Tibial nerve (tissue), 4 donors: ENCODE measurements around the gene SYT1. TPM values are rescaled to one million over a fixed set of nuclear protein-coding genes. Genes with fewer than 3 reads are reported as not detected.

Source experiments
- DNase-seq, 2 donors: peaks; one replicate each; pipeline ENCODE4 v3.0.0-alpha.2; 2019; ENCODE audit warnings: low spot score in 2 of 2
- H3K27ac ChIP-seq, 4 donors: fragments of 200-600 bp; sonication (generic) in 3 of 4; one replicate each; pipeline ENCODE4 v1.5.1; 2017 to 2019; ENCODE audit warnings: mild to moderate bottlenecking in 1 of 4
- H3K27me3 ChIP-seq, 2 donors: fragments of 200-600 bp; sonication (generic) in 1 of 2; one replicate each; pipeline versions ENCODE4 v1.5.1 to v1.6.0; 2017 to 2019
- H3K36me3 ChIP-seq, 3 donors: fragments of 200-600 bp; sonication (generic); one replicate each; pipeline ENCODE4 v1.5.1; 2018 to 2019
- H3K4me1 ChIP-seq, 4 donors: fragments of 200-600 bp; sonication (generic) in 3 of 4; one replicate each; pipeline ENCODE4 v1.5.1; 2017 to 2019
- H3K4me3 ChIP-seq, 4 donors: fragments of 200-600 bp; sonication (generic) in 3 of 4; one replicate each; pipeline ENCODE4 v1.5.1; 2017 to 2019; ENCODE audit warnings: mild to moderate bottlenecking in 1 of 4, moderate library complexity in 1 of 4
- H3K9me3 ChIP-seq, 4 donors: fragments of 200-600 bp; sonication (generic) in 3 of 4; one replicate each; pipeline ENCODE4 v1.5.1; 2017 to 2019
- CTCF ChIP-seq, 5 experiments: fragments of 200-600 bp in 3 of 5; fragments of 450-650 bp in 2 of 5; sonication (generic) in 3 of 5; IDR thresholded peaks; one replicate each; pipeline ENCODE4 v1.5.1; 2016 to 2019; ENCODE audit warnings: antibody characterized with exemption in 5 of 5, mild to moderate bottlenecking in 3 of 5, moderate library complexity in 2 of 5
- EP300 ChIP-seq, 2 donors: sonication (generic); formaldehyde crosslinking; IDR thresholded peaks; one replicate each; pipeline ENCODE4 v1.6.1; 2017; ENCODE audit warnings: antibody characterized with exemption in 2 of 2, mild to moderate bottlenecking in 1 of 2
- POLR2A ChIP-seq, 2 donors: fragments of 450-650 bp; IDR thresholded peaks; one replicate each; pipeline ENCODE4 v1.6.1; 2017; ENCODE audit warnings: antibody characterized with exemption in 2 of 2, mild to moderate bottlenecking in 2 of 2, moderate library complexity in 2 of 2
- WGBS, 2 donors: methylation state at CpG; one replicate each; pipeline ENCODE4 v1.1.5; 2018; 5-methylcytosine and 5-hydroxymethylcytosine counted together
- total RNA-seq, 4 donors: library from RNA; depleted of rRNA; stranded (reverse); fragments of >200 nt; gene quantifications; one replicate each; pipeline ENCODE4 v1.1.0, GENCODE V29; 2016

SYT1 gene
- total RNA-seq, 4 donors from 2014 or later = 1.8 to 10.3 (median 4.7) TPM

DNA sequence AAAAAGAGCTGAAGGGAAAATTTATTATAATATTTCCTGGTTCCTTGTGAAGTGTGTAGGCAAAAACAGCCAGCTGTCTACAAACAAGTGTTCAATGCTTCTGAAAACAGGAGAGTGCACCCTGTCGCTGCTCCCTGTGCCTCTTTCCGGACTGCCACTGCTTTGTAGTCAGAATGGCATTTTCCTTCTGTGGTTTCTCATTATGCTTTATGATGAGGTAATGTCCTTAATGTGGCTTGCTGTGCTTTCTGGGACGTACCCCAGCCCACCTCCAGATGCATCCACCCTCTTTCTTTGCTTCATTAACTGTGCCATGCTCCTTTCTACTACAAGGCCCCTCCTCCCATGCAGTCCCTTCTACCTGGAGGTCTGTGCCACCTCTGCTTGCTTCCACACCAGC, 148.1 kb downstream of the SYT1 start:
- DNase-seq = no peak
- H3K36me3 ChIP-seq = no peaks in the 10 kb centered on the region
- WGBS, 2 donors = 83% methylated on average over 3 of the region's 3 CpGs
- no peak overlapping the region for H3K27ac ChIP-seq
- no peaks in the 10 kb centered on the region for H3K4me1 ChIP-seq
- H3K9me3 ChIP-seq = peaks cover 0 to 1% (median 0%) of the 10 kb centered on the region in 4 donors
- TF ChIP-seq CTCF (IDR thresholded peaks at IDR 0.05) (no peak), POLR2A (IDR thresholded peaks at IDR 0.05) (no peak), EP300 (IDR thresholded peaks at IDR 0.05) (no peak)
- H3K27me3 ChIP-seq = no peaks in the 10 kb centered on the region
- no peak overlapping the region for H3K4me3 ChIP-seq

DNA sequence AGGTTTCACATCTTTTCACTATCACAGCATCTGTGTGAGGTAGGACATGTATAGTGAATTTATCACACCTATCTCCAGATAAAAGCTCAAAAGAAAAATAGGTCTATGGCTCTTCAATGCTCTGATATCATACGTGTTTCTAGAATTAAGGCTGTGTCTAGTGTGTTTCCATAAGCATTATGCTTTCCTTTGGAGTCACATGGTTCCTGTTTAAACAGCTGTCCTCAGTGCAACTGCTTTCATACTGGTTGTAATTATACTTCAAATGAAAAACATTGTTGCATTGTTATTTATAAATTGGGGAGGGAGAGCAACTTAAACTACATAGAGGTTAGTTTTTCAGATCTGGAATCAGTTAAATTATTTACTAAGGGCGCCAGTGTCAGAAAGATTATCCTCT, 151.6 kb downstream of the SYT1 start:
- peaks cover 0 to 3% (median 0%) of the 10 kb centered on the region in 4 donors for H3K9me3 ChIP-seq
- H3K27me3 ChIP-seq = no peaks in the 10 kb centered on the region
- TF ChIP-seq POLR2A (IDR thresholded peaks at IDR 0.05) (no peak), EP300 (IDR thresholded peaks at IDR 0.05) (no peak), CTCF (IDR thresholded peaks at IDR 0.05) (no peak)
- no peaks in the 10 kb centered on the region for H3K36me3 ChIP-seq
- no peaks in the 10 kb centered on the region for H3K4me1 ChIP-seq
- no peak for DNase-seq
- 42 to 55% methylated on average over 2 of the region's 2 CpGs for WGBS, 2 donors
- no peak overlapping the region for H3K4me3 ChIP-seq
- no peak overlapping the region for H3K27ac ChIP-seq

DNA sequence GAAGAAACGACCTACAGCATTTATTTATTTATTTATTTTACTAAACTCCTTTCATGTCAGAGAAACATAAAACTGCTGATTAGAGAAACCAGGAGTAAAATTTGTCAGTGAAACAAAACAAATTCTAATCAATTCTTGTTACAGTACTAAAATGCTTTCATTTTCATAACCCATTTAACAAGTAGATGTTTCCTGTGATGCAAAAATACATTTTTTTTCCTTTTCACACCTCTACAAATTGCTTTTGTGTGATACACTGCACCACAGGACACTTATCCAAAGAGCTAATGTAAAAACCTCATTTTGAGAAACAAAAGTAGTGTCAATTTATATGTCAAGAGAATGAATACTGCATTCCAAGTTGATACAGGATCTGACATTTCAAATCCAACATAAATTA, 155.1 kb downstream of the SYT1 start:
- TF ChIP-seq POLR2A (IDR thresholded peaks at IDR 0.05) = no peak
- no peak for TF ChIP-seq EP300 (IDR thresholded peaks at IDR 0.05)
- no peak for TF ChIP-seq CTCF (IDR thresholded peaks at IDR 0.05)
- Histone ChIP-seq H3K4me3 (no peak overlapping the region), H3K4me1 (no peaks in the 10 kb centered on the region), H3K27me3 (no peaks in the 10 kb centered on the region), H3K27ac (no peak overlapping the region), H3K36me3 (no peaks in the 10 kb centered on the region), H3K9me3 (peaks cover 0 to 3% (median 0%) of the 10 kb centered on the region in 4 donors)
- no peak for DNase-seq
- WGBS, 2 donors = 43 to 45% methylated on average over 1 of the region's 1 CpG

DNA sequence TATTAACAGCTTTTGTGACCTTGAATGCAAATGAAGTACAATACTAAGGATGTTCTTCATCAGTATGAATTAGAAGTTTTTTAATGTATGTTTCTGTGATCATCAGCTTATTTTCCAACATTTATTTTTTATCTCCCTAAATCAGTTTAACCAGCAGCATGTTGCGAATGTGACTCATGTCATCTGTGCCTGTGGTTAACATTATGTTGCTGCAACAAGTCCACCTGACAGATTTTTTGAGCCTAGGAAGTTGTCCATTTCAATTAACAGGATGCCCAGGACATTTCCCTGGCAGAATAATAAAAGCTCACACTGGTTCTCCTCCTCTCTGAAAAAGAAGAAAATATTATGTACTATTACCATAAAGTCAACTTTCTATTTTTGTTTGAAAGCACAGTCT, 155.5 kb downstream of the SYT1 start:
- 81 to 82% methylated on average over 1 of the region's 1 CpG for WGBS, 2 donors
- Histone ChIP-seq H3K36me3 (no peaks in the 10 kb centered on the region), H3K4me3 (no peak overlapping the region), H3K27me3 (no peaks in the 10 kb centered on the region), H3K4me1 (no peaks in the 10 kb centered on the region), H3K27ac (no peak overlapping the region), H3K9me3 (peaks cover 0 to 3% (median 0%) of the 10 kb centered on the region in 4 donors)
- TF ChIP-seq POLR2A (IDR thresholded peaks at IDR 0.05) (no peak), EP300 (IDR thresholded peaks at IDR 0.05) (no peak), CTCF (IDR thresholded peaks at IDR 0.05) (no peak)
- no peak for DNase-seq

- H3K27me3 ChIP-seq = no peaks in the 10 kb centered on the region
- TF ChIP-seq CTCF (IDR thresholded peaks at IDR 0.05) = no peak
- H3K9me3 ChIP-seq = peaks cover 0 to 3% (median 0%) of the 10 kb centered on the region in 4 donors
- no peak overlapping the region for H3K27ac ChIP-seq
- H3K36me3 ChIP-seq = no peaks in the 10 kb centered on the region
- H3K4me3 ChIP-seq = no peak overlapping the region
- H3K4me1 ChIP-seq = no peaks in the 10 kb centered on the region
- no peak for DNase-seq
Measured at GRCh38 chr12:79021021-79021420, 156.4 kb downstream of the SYT1 start.
